Hematopoietic multipotent progenitor cell treated with erythropoietin and hydrocortisone succinate and interleukin-3 and kit ligand, for 17 days (in vitro differentiated cells): ENCODE measurements around the gene GATA2.

Experiments
- DNase-seq: peaks from one replicate; pipeline ENCODE4 v3.0.0-alpha.2; 2015; ENCODE audit warnings: low spot score

The GATA2 gene

DNA sequence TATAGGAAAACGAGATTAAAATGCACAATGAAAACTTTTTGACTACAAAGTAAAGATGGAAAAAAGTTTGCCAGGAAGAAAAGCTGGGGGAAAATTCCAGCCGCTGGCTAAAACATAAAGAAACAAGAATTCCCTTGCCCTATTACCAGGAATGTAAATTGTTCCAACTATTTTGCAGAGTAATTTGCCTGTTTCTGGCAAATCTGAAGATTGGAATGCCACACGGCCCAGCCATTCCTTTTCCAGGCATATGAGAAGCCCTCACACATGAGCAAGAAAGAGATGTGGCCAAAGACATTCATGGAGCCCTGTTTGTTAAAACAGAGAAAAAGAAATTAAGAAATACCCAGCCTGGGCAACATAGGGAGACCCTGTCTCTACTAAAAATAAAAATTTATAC is 8.4 kb upstream of the GATA2 start:
- DNase-seq: no peak

- DNase-seq: no peak
Measured at GRCh38 chr3:128500556-128500955, 7.6 kb upstream of the GATA2 start.

GRCh38 chr3:128499724-128500275 is 6.8 kb upstream of the GATA2 start:
- DNase-seq: no peak

GRCh38 chr3:128498901-128499530 is 6.0 kb upstream of the GATA2 start:
- DNase-seq: no peak

DNA sequence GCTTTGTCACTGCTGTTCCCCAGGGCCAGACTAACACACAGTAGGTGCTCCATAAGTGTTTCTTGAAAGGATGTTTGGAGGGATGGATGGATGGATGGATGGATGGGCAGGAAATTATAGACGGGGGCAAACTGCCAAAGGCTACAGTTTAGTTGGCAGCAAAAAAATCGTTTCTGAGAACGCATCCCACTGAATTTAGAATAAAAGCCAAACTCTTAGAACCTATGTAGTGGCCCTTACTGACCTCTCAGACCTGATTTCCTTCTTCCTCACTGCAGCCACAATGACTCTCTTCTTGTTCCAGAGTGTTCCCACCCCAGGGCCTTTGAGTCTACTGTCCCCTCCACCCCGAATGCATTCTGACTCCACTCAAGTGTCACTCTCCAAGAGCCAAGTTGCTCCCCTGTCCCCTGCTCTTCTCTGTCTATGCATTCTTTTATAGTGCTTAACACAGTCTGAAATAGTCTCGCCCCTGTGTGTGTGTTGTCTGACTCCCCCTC is 5.2 kb upstream of the GATA2 start:
- no peak for DNase-seq

DNA sequence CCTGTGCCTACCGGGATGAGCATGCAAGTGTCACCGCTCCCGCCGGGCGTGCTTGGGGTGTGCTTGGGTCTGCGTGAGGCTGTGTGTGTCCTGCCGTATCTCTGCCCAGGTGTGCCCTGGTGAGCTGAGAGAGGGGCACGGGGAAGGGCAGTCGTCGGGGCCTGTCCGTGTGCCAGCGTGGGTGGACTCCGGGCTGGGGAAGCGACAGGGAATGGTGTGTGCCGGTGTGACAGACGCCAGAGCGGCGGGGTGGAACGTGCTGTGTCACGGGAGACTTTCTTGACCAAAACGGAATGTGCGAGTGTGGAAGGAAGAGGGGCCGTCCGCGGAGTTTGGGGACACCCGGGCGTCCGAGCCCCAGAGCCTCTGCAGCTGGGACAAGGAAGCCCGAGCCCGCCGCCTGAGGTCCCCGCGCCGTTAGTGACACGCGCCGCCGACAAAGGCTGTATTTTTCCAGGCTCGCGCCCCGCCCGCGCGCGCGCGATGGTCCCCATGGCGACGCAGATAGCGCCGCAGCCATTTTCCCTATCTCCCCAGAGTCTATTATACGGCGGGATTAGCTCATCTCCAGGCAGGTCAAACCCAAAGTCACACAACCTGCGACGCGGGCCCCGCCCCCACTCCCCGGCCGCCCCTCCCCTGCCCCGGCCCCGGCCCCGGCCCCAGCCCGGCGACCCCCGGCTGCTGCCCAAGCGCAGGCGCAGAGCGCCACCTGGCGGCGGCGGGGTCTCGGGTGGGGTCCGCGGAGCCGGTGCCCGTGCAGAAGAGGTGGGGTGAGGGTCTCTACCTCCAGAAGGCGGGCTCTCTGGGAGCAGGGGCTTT is 4.5 kb upstream of the GATA2 start:
- peak; percentile 77 for DNase-seq

GRCh38 chr3:128496602-128497304 is 3.8 kb upstream of the GATA2 start:
- no peak for DNase-seq

DNA sequence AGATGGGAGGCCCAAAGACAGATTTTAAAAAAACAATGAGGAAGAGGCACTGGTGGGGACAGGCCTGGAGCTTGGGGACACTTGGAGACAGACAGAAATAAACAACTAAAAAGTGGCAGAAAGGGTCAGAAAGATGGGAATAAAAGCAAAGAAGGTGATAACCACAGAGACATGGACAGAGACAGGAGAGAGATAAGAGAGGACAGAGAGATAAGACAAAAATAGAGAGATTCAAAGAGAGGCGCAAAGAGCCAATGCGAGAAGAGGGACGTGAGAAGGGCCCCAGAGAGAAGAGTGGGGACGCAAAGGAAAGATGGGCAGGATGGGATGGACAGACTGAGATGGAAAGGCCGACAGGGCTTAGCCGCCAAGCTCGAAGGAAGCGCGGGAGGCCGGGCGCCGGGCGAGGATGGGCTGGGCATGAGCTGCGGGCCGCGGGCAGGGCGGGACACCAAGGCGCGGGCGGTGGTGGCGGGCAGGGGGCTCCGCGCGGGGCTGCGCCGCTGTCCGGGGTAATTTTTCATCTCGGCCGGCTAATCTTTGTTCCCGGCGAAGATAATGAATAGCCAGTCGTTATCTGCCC is 3.1 kb upstream of the GATA2 start:
- DNase-seq: no peak

GRCh38 chr3:128495435-128495970 is 2.5 kb upstream of the GATA2 start:
- DNase-seq: peak; percentile 23

DNA sequence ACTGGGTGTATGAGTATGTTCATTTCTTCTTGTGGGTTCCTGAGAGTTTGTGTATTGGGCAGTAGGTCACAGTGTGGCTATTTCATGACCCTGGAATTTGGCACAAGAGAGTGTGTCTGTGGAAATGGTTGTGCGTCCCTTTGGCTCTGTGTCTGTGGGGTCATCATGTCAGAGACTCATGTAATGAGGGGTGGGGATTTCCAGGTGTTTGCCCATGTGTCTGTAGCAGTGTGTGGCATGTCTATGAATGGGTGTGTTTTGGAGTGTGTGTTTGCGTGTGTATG is 1.3 kb upstream of the GATA2 start:
- DNase-seq: no peak

- DNase-seq: no peak
Measured at GRCh38 chr3:128493570-128494366, 767 bp upstream of the GATA2 start.

DNA sequence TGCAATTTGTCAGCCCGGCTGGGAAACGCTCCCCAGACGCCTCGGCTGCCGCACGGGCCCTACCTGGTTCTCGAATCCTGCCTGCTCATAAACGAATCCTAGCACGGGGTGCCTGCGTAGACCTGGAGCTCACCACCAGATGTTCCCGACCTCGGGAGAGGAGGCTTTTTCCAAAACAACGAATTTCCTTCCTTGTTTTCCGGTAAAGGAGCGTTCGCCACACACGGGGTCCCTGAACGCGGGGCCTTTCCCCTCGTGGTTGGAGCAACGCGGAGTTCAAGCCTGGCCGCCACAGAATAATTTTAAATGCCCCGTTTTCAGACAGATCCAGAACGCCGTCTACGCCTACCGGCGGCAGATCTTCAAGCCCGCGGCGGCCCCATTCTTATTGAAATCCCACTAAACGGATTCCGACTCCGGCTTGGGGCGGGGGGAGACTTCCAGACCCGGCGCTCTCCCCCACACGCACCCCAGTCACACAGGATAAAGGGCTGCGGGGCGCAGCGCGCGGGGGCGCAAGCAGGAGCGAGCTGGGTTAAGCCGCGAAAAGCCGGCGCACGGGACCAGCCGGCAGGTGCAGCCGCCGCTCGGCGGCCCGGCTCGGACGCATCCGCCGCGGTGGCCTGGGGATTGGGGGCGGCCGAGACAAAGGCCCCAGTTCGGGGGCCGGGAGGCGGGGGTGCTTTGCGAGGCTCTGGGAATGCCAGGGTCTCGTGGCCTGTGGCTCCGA is 895 bp downstream of the GATA2 start:
- DNase-seq: no peak

- no peak for DNase-seq
Measured at GRCh38 chr3:128491691-128491940, 1.4 kb downstream of the GATA2 start.

- DNase-seq: no peak
Measured at GRCh38 chr3:128490915-128491690, 1.9 kb downstream of the GATA2 start.

DNA sequence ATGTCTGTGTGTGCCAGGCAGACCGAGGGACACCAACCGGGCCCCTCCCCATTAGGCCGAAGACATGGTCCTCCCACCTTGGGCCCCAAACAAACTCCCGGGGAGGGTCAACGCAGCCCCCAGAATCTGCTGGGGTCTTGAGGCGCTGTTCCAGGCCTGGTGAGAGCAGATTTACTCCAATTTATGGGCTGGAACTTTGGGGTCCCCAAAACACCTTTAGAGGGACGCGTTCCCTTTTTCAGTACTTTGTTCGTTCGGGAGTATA is 2.4 kb downstream of the GATA2 start:
- DNase-seq: no peak

- DNase-seq: no peak
Measured at GRCh38 chr3:128489927-128490649, 2.9 kb downstream of the GATA2 start.

DNA sequence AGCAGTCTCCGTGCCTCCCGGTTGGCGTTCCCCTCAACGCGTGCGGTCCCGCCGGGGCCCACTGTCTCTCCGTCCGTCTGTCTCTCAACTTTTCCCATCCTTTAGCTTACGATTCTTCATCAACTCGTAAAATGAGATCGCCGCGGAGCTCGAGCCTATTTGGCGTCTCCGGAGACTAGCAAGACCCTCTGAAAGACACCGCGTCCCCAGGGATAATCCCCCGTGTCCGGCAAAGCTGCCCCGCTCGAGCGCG is 3.4 kb downstream of the GATA2 start:
- no peak for DNase-seq

- DNase-seq: no peak
Measured at GRCh38 chr3:128488991-128489673, 3.9 kb downstream of the GATA2 start.

GRCh38 chr3:128488636-128488990 is 4.4 kb downstream of the GATA2 start:
- DNase-seq: no peak
